PFSK-1 (cell line): ENCODE data around the gene ACBD4.

ENCODE experiments used
- FOXP2 ChIP-seq: optimal IDR thresholded peaks from 2 replicates; pipeline ENCODE3; 2011; ENCODE audit warnings: borderline replicate concordance, control low read depth, inconsistent platforms; ENCODE audit not compliant: insufficient read depth; ENCODE audit errors: extremely low read length, extremely low read depth
- POLR2AphosphoS5 ChIP-seq: IDR thresholded peaks from 2 replicates; pipeline ENCODE4 v1.6.1; 2012; ENCODE audit warnings: low read depth, mild to moderate bottlenecking, control low read depth, low read length, moderate library complexity
- SIN3A ChIP-seq: IDR thresholded peaks from 2 replicates; pipeline ENCODE4 v1.6.1; 2012; ENCODE audit warnings: mild to moderate bottlenecking, low read length, moderate library complexity, borderline replicate concordance; ENCODE audit not compliant: insufficient read depth
- TAF1 ChIP-seq: IDR thresholded peaks from 2 replicates; pipeline ENCODE4 v1.6.1; 2012; ENCODE audit warnings: low read length, control low read depth, borderline replicate concordance; ENCODE audit not compliant: insufficient read depth
- TF ChIP-seq, protein P1 (sequence below), 2 experiments: IDR thresholded peaks; 2 replicates each; pipeline versions ENCODE4 v1.6.1 to v1.8.0; 2011 to 2012; ENCODE audit warnings: low read depth in 2 of 2, low read length in 2 of 2, control low read depth in 1 of 2, inconsistent platforms in 1 of 2, mild to moderate bottlenecking in 1 of 2, moderate library complexity in 1 of 2; ENCODE audit not compliant: insufficient read depth in 1 of 2

The ACBD4 gene

DNA sequence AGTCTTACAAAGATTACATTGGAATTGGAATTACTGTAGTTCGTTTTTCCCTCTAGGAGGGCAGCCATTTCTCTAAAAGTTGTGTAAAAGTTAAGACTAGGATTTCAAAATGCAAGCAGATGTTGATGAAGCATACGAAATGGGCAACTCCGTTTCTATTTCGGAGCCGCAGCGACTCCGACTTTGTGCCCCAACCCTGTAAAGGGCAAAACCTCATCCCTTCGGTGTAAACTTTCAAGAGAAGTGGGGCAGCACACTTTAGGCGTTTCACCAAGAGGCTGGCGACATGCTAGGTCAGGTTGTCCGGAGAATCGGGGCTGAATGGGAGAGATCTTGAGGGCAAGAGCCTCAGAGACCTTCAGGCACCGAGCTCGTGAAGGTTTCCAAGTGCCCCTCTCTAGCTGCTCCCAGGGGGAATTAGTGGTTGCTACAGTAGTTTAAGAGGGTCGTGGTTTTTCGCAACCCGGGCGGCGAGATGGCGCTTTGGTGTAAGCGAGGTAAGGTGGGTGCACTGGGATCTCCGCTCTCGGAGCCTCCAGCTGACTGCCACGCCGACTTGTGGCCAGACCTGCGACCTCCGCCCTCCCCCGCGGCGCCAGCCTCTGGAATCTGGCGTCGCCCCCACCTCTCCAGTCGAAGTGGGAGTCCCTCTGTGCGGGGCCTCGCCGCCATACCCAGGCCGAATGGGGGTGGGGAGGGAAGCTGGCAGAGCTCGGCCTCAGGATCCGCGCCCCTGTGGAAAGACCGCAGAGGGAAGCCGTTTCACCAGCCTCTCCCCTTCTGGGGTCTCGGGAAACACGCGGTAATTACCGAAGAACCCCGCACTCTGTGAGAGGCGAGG is 25.2 kb downstream of the ACBD4 start:
- TF ChIP-seq, protein P1, sequence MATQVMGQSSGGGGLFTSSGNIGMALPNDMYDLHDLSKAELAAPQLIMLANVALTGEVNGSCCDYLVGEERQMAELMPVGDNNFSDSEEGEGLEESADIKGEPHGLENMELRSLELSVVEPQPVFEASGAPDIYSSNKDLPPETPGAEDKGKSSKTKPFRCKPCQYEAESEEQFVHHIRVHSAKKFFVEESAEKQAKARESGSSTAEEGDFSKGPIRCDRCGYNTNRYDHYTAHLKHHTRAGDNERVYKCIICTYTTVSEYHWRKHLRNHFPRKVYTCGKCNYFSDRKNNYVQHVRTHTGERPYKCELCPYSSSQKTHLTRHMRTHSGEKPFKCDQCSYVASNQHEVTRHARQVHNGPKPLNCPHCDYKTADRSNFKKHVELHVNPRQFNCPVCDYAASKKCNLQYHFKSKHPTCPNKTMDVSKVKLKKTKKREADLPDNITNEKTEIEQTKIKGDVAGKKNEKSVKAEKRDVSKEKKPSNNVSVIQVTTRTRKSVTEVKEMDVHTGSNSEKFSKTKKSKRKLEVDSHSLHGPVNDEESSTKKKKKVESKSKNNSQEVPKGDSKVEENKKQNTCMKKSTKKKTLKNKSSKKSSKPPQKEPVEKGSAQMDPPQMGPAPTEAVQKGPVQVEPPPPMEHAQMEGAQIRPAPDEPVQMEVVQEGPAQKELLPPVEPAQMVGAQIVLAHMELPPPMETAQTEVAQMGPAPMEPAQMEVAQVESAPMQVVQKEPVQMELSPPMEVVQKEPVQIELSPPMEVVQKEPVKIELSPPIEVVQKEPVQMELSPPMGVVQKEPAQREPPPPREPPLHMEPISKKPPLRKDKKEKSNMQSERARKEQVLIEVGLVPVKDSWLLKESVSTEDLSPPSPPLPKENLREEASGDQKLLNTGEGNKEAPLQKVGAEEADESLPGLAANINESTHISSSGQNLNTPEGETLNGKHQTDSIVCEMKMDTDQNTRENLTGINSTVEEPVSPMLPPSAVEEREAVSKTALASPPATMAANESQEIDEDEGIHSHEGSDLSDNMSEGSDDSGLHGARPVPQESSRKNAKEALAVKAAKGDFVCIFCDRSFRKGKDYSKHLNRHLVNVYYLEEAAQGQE (IDR thresholded peaks at IDR 0.05; ENCODE audit: insufficient read depth in 1 of 2, low read depth in 2 of 2, low read length in 2 of 2): 0 out of 4 replicates have a peak, but pooled peaks of 1 of the 2 experiments have one; percentile 26
- peak; percentile 60; the same call in 1 of the 2 replicates for TF ChIP-seq TAF1
- TF ChIP-seq SIN3A: no peak
- TF ChIP-seq POLR2AphosphoS5: peak; percentile 77
- TF ChIP-seq FOXP2: peak; percentile 41

DNA sequence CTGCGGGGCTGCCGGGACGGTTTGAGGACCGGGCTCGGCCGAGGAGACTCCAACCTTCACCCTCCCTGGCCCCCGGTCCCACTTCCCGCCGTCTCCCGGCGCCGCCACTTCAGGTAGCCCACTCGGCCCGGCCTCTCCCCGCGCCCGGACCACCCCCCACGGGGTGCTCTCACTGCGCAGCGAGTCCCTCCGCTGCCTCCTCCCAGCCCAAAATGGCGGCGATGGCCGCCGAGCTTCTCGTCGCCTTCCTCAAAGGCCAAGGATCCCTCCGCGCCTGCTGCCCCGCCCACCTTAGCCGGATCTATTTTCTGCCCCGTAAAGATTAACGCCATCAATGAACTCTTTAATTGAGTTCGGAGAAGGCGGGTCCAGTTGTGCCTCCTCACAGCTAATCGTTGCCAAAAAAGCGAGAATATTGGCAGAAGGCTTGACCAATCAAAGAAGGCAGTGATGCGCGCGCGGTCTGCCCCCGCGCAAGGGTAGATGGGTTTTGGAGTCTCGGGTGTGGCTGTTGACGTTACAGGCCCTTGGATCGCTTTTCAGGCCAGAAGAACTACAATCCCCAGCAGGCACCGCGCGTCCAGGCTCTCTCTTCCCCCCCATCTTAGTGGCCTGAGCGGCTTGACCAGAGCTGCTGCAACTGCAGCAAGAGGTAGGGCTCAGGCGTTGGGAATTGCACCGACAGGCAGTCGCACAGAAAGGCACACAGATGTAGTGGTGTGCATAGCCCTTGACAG is 26.0 kb downstream of the ACBD4 start, which contains the start of gene HEXIM2:
HEXIM2 (plus strand) TSS at position 588 of the 737 bp plus-strand sequence. CDS start 919 bp downstream, outside the sequence.
- TF ChIP-seq POLR2AphosphoS5: peak; percentile 87
- TF ChIP-seq SIN3A: peak; percentile 60; the same call in 1 of the 2 replicates
- peak; percentile 99 for TF ChIP-seq TAF1
- peak; percentile 39 for TF ChIP-seq FOXP2
- TF ChIP-seq, protein P1 (IDR thresholded peaks at IDR 0.05; ENCODE audit: insufficient read depth in 1 of 2, low read depth in 2 of 2, low read length in 2 of 2): peak; percentile 53 to 69; a peak in 1 of 4 replicates

DNA sequence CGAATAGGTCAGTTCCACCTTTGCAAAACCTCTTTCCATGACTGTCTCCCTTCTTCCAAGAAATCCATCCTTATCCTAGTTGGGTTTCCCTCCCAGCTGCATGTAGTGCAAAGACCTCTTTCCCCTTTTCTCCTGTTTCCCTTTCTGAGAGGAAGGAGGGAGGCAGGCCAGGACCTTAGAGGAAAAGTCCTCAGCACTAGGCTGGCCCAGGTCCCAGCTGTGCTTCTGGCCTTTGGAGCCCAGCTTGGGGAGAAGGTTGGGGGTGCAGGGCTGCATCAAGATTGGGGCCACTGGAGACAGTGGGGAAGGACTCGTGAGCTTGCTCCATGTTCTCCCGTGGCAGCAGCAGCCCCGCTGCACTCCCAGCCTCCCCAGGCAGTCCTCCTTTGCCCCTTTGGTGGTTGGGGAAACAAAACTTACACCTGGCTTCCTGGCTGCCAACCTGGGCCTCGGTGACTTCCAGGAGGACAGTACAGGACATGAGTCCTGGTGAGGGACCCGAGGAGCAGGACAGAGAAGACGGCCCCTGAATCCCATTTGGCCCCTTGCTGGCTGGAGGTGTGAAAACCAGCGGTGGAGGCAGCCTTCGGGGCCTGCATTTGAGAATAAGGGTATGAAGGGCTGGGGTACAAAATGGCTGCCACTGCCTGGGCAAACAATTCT is 26.7 kb downstream of the ACBD4 start:
- TF ChIP-seq TAF1: no peak
- TF ChIP-seq FOXP2: no peak
- TF ChIP-seq SIN3A: no peak
- TF ChIP-seq, protein P1 (IDR thresholded peaks at IDR 0.05; ENCODE audit: insufficient read depth in 1 of 2, low read depth in 2 of 2, low read length in 2 of 2): no peak
- no peak for TF ChIP-seq POLR2AphosphoS5

DNA sequence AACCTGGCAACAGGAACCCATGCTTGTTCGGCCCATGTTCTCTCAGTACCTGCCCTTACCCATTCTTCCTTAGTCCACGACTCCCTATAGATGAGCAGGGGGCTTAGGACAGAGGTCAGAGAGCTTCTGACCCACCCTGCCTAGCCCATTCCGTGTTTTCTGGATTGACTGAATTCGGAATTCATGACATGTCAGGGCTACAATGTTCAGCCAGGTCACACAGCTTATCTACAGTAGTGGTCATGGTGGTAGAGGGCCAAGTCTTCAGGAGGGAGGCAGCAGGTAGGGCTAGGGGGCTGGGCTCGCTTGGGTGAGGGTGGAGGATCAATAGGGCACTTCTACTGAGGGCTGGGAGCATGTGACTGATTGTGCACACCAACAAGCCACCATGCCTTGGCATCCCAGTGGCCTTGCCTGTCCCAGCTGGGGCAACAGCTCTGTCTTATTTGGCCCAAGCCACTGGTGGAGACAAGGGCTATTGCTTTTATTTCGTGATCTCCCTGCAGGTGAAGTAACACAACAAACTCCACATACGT is 29.3 kb downstream of the ACBD4 start:
- TF ChIP-seq POLR2AphosphoS5: no peak
